Endothelial cell (in vitro differentiated cells): ENCODE results near the gene NFKBIE. TPM values are rescaled to one million over a fixed set of nuclear protein-coding genes. Genes with fewer than 3 reads are reported as not detected.

Experiments
- DNase-seq: peaks from one replicate; pipeline ENCODE4 v3.0.0; 2021; ENCODE audit warnings: low spot score
- H3K27ac Mint-ChIP-seq: one replicate; pipeline ENCODE4 v1.8.0; 2021; ENCODE audit warnings: mixed read lengths, inconsistent platforms; ENCODE audit not compliant: unreplicated experiment
- H3K27me3 Mint-ChIP-seq: one replicate; pipeline ENCODE4 v1.8.0; 2021; ENCODE audit warnings: mild to moderate bottlenecking, moderate library complexity, mixed read lengths, inconsistent platforms; ENCODE audit not compliant: unreplicated experiment
- H3K36me3 Mint-ChIP-seq: one replicate; pipeline ENCODE4 v1.8.0; 2021; ENCODE audit warnings: mild to moderate bottlenecking, low read depth, mixed read lengths, inconsistent platforms; ENCODE audit not compliant: unreplicated experiment
- H3K4me1 Mint-ChIP-seq: one replicate; pipeline ENCODE4 v1.8.0; 2021; ENCODE audit warnings: mild to moderate bottlenecking, mixed read lengths, inconsistent platforms; ENCODE audit not compliant: unreplicated experiment
- H3K4me3 Mint-ChIP-seq: one replicate; pipeline ENCODE4 v1.8.0; 2021; ENCODE audit warnings: mild to moderate bottlenecking, mixed read lengths, inconsistent platforms; ENCODE audit not compliant: unreplicated experiment
- H3K9me3 Mint-ChIP-seq: one replicate; pipeline ENCODE4 v1.8.0; 2021; ENCODE audit warnings: mixed read lengths, inconsistent platforms; ENCODE audit not compliant: unreplicated experiment
- CTCF ChIP-seq: fragments of 200-600 bp; sonication (generic); IDR thresholded peaks from one replicate; pipeline ENCODE4 v1.5.0; 2021; ENCODE audit warnings: antibody characterized with exemption; ENCODE audit not compliant: unreplicated experiment
- total RNA-seq: library from RNA; stranded (reverse); fragmentation: NEBNext Ultra II Directional; extraction: Animal tissue kit (Norgen Biotek cat#: 25700); gene quantifications from one replicate; pipeline ENCODE4 v1.2.1, GENCODE V29; 2021; ENCODE audit not compliant: unreplicated experiment

The NFKBIE gene
- total RNA-seq, 1 donor from 2014 or later, result 16.7 TPM

DNA sequence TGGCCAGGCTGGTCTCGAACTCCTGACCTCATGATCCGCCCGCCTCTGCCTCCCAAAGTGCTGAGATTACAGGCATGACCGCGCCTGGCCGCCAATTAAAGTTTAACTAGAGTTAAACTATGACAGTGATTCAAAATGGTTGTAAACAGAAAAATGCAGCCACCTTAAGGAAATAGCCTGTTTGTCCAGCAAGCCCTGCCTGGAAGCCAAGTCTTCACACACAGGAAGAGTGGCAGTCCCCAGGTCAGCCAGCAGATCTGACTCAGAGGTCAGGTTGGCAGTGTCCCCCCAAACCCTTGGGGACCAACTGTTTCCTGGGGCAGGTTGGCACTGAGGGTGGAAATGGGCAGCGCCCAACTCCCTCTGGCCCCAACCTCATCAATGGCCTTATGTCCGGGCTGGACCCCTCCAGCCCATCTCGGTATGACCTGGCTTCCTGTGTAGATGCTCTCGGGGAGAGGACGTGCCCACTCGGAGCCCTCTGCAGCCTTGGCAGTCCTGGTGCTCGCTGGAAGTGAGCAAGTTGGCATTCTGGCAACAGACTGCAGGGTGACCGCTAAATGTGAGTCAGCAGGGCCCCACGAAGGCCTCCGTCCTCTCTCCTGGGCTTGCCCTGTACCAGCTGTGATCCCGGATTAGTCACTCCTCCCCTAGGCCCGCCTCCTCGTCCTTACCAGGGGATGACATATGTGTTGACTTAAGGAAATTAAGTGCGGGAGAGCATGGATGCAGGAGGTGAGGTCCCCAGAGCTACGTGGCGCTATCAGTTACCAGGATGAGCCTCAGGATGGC lies 28.1 kb downstream of the NFKBIE start:
- peak; percentile 55 for DNase-seq
- TF ChIP-seq CTCF, result no peak
- Mint-ChIP-seq H3K4me3 (peak overlapping the region; percentile 83), H3K27me3 (peaks cover 13% of the 10 kb centered on the region), H3K4me1 (peaks cover 41% of the 10 kb centered on the region), H3K27ac (peak overlapping the region; percentile 72), H3K36me3 (peaks cover 24% of the 10 kb centered on the region), H3K9me3 (no peaks in the 10 kb centered on the region)

GRCh38 chr6:44235891-44236516 lies 29.3 kb downstream of the NFKBIE start:
- no peak for TF ChIP-seq CTCF
- Mint-ChIP-seq H3K4me1 (peaks cover 41% of the 10 kb centered on the region), H3K27me3 (peaks cover 15% of the 10 kb centered on the region), H3K9me3 (no peaks in the 10 kb centered on the region), H3K36me3 (peaks cover 34% of the 10 kb centered on the region), H3K27ac (no peak overlapping the region), H3K4me3 (no peak overlapping the region)
- no peak for DNase-seq

DNA sequence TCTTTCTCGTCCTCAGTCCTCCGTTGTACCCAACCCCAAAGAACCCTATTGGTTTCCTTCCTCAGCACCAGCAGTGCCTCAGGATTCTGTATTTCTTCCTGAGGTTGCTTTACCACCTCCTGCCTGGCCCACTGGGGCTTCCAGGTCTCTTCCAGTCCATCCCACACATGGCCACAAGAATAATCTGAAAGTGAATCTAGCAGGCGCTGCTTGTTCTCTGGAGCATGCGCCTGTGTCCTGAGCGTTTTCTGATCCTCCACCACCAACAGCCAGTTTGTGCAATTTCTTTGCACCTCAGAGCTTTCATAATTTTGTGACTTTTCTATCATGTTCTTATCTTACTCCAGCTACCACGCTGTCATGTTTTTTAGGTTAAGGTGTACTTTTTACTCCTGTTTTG lies 30.1 kb downstream of the NFKBIE start:
- DNase-seq, result no peak
- H3K27me3 Mint-ChIP-seq, result peaks cover 15% of the 10 kb centered on the region
- H3K4me3 Mint-ChIP-seq, result peak overlapping the region; percentile 51
- peak overlapping the region; percentile 74 for H3K27ac Mint-ChIP-seq
- H3K4me1 Mint-ChIP-seq, result peaks cover 41% of the 10 kb centered on the region
- peaks cover 41% of the 10 kb centered on the region for H3K36me3 Mint-ChIP-seq
- no peak for TF ChIP-seq CTCF
- H3K9me3 Mint-ChIP-seq, result no peaks in the 10 kb centered on the region

GRCh38 chr6:44234101-44235025 lies 31.0 kb downstream of the NFKBIE start:
- Mint-ChIP-seq H3K27ac (peak overlapping the region; percentile 84), H3K36me3 (peaks cover 45% of the 10 kb centered on the region), H3K27me3 (peaks cover 14% of the 10 kb centered on the region), H3K4me1 (peaks cover 41% of the 10 kb centered on the region), H3K9me3 (no peaks in the 10 kb centered on the region), H3K4me3 (peak overlapping the region; percentile 27)
- DNase-seq, result peak; percentile 67
- TF ChIP-seq CTCF, result peak; percentile 58
